ENCODE measurements around the gene WWC2.

WWC2 gene

GRCh38 chr4:183358215-183358755, 259.2 kb downstream of the WWC2 start:
- H3K9me3 Mint-ChIP-seq (ENCODE audit: low read depth): no peaks in the 10 kb centered on the region
- no peaks in the 10 kb centered on the region for H3K36me3 Mint-ChIP-seq
- no peak overlapping the region for H3K4me3 Mint-ChIP-seq
- H3K27me3 Mint-ChIP-seq: no peaks in the 10 kb centered on the region
- no peak overlapping the region for H3K27ac Mint-ChIP-seq
- no peaks in the 10 kb centered on the region for H3K4me1 Mint-ChIP-seq (ENCODE audit: low read depth)

GRCh38 chr4:183360161-183360919, 261.3 kb downstream of the WWC2 start:
- Mint-ChIP-seq H3K27ac (no peak overlapping the region), H3K9me3 (ENCODE audit: low read depth) (no peaks in the 10 kb centered on the region), H3K36me3 (no peaks in the 10 kb centered on the region), H3K4me1 (ENCODE audit: low read depth) (no peaks in the 10 kb centered on the region), H3K4me3 (no peak overlapping the region), H3K27me3 (no peaks in the 10 kb centered on the region)

- H3K27me3 Mint-ChIP-seq: no peaks in the 10 kb centered on the region
- H3K9me3 Mint-ChIP-seq (ENCODE audit: low read depth): no peaks in the 10 kb centered on the region
- H3K36me3 Mint-ChIP-seq: no peaks in the 10 kb centered on the region
- no peak overlapping the region for H3K27ac Mint-ChIP-seq
- no peaks in the 10 kb centered on the region for H3K4me1 Mint-ChIP-seq (ENCODE audit: low read depth)
- H3K4me3 Mint-ChIP-seq: no peak overlapping the region
Measured at GRCh38 chr4:183362036-183362435, 263.0 kb downstream of the WWC2 start.

GRCh38 chr4:183362916-183363542, 264.0 kb downstream of the WWC2 start:
- Mint-ChIP-seq H3K4me1 (ENCODE audit: low read depth) (no peaks in the 10 kb centered on the region), H3K9me3 (ENCODE audit: low read depth) (no peaks in the 10 kb centered on the region), H3K4me3 (no peak overlapping the region), H3K27ac (no peak overlapping the region), H3K27me3 (no peaks in the 10 kb centered on the region), H3K36me3 (no peaks in the 10 kb centered on the region)

GRCh38 chr4:183364025-183364424, 265.0 kb downstream of the WWC2 start:
- no peaks in the 10 kb centered on the region for H3K4me1 Mint-ChIP-seq (ENCODE audit: low read depth)
- H3K27me3 Mint-ChIP-seq: no peaks in the 10 kb centered on the region
- H3K27ac Mint-ChIP-seq: no peak overlapping the region

GRCh38 chr4:183366206-183366835, 267.3 kb downstream of the WWC2 start:
- no peaks in the 10 kb centered on the region for H3K27me3 Mint-ChIP-seq
- H3K27ac Mint-ChIP-seq: no peak overlapping the region
- H3K4me3 Mint-ChIP-seq: no peak overlapping the region
- H3K36me3 Mint-ChIP-seq: no peaks in the 10 kb centered on the region
- H3K9me3 Mint-ChIP-seq (ENCODE audit: low read depth): no peaks in the 10 kb centered on the region
- no peaks in the 10 kb centered on the region for H3K4me1 Mint-ChIP-seq (ENCODE audit: low read depth)

More at GRCh38 chr4:183364025-183364424, 265.0 kb downstream of the WWC2 start:
- Mint-ChIP-seq H3K9me3 (ENCODE audit: low read depth) (no peaks in the 10 kb centered on the region), H3K36me3 (no peaks in the 10 kb centered on the region), H3K4me3 (no peak overlapping the region)

GRCh38 chr4:183369073-183369472, 270.0 kb downstream of the WWC2 start:
- Mint-ChIP-seq H3K4me1 (ENCODE audit: low read depth) (no peaks in the 10 kb centered on the region), H3K4me3 (no peak overlapping the region), H3K27ac (no peak overlapping the region), H3K36me3 (no peaks in the 10 kb centered on the region), H3K27me3 (no peaks in the 10 kb centered on the region), H3K9me3 (ENCODE audit: low read depth) (no peaks in the 10 kb centered on the region)
